ENCODE measurements around the gene EIF2S1. TPM values are rescaled to one million over a fixed set of nuclear protein-coding genes. Genes with fewer than 3 reads are reported as not detected.

The EIF2S1 gene
- total RNA-seq, result 127 and 139 TPM in 2 replicates

GRCh38 chr14:67359775-67360469, at the start of gene EIF2S1, which contains the start of gene ATP6V1D:
Gene EIF2S1, plus strand, starts transcription at chr14:67360328. Its CDS starts 4,440 bp downstream, at chr14:67364768.
Gene ATP6V1D, minus strand, starts transcription at chr14:67359804. Its CDS starts 106 bp downstream, at chr14:67359698.

DNA sequence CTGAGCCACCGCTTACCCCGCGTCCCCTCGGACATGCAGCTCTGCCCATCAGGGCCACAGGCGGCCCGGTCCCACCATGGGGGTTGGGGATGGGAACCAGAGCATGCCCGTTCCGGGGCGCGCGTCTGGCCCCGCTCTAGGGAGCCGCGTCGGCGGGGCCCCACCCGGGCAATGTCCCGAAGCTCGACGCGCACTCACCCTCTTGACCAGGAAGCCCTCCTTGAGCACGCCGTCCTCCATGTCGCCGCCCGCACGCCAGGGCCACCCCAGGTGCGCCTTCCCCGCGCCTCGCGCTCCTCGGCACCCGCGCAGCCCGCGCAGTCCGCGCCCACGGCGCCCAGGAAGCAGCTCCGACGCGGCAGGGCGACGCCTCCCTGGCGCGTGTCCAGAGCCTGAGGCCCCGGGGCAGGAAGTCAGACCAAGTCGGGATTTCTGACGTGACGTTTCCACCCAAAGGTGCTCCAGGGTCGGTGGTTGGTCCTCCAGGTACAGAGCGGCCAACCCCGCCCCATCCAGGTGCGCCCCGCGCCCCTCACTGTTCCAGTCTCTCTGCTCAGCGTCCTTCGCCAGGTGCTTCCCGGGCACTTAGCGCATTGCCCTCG, 51.8 kb downstream of the EIF2S1 start, which contains the start of gene PLEK2:
PLEK2 (minus strand) TSS at position 346 of the 602 bp plus-strand sequence; CDS start at position 240, 106 bp downstream.

Other genes with a start within 250 kb of the EIF2S1 start
- 0.03 and 0.07 TPM in 2 replicates for gene GARIN2, start 170.9 kb upstream of the EIF2S1 start, total RNA-seq
- gene PALS1, start 118.9 kb upstream of the EIF2S1 start, total RNA-seq, result 23.9 and 27.7 TPM in 2 replicates
- gene ATP6V1D, start 524 bp upstream of the EIF2S1 start, total RNA-seq, result 91.8 and 107 TPM in 2 replicates
- 0.98 and 3.6 TPM in 2 replicates for gene PLEK2, start 51.8 kb downstream of the EIF2S1 start, total RNA-seq
- 2.5 and 2.7 TPM in 2 replicates for gene TMEM229B, start 128.4 kb downstream of the EIF2S1 start, total RNA-seq
- 0.20 and 0.36 TPM in 2 replicates for gene PLEKHH1, start 173.0 kb downstream of the EIF2S1 start, total RNA-seq
- gene PIGH, start 239.9 kb downstream of the EIF2S1 start, total RNA-seq, result 15.8 and 16.2 TPM in 2 replicates

All from smooth muscle cell of the pulmonary artery (primary cell).